Measurements from ENCODE around the gene TM7SF2.

DNA sequence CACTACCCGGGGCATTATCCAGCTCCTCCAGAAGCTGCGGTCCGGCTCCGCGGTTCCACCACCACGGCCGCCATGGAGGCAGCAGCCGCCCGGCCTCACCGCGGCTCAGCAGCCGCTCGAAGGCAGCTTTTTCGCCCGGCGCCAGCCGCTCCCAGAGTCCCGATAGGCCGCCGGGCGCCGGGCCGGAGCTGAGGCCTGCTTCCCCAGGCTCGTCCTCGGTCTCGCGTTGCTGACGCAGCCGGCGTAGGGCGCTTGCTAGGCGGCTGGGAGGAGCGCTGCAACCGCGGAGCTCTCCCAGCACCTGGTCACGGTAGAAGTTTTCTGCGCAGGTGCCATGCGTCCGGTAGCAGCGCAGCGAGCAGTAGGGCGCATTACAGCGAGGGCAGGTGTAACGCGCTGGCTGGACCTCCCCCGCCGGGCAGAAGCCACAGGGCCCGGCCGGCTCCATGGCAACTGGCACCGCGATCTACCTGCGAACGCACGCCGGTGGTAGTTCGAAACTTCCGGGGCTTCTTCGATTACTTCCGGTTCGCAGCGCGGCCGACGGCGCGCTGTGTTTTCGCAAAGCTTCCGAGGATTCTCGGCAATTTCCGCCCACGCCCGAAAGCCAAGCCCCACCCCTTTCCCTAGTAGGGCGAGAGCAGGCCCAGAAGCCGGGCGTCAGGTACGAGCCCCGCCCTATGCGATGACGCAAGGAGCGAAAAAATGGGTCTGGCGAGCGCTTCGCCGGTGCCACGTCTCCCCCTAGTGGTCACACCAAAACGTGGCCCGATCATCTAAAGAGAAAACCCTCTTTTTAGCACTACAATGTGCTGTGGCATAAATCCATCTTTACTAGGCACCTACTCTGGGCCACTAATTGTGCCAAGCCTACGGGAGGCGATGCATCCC lies 5.8 kb downstream of the TM7SF2 start, which contains the start of gene ZNHIT2:
- TF ChIP-seq MAFK (IDR thresholded peaks at IDR 0.05; ENCODE audit: low read depth, low read length) (no peak), EZH2 (IDR thresholded peaks at IDR 0.05; ENCODE audit: low read depth, low read length, severe bottlenecking) (no peak), EP300 (IDR thresholded peaks at IDR 0.05; ENCODE audit: borderline replicate concordance in 1 of 2, low read depth in 2 of 2, low read length in 2 of 2) (peak in 1 of 2 experiments; percentile 75; a peak in 1 of 3 replicates), TEAD4 (IDR thresholded peaks at IDR 0.05; ENCODE audit: low read depth, low read length) (no peak), BACH1 (IDR thresholded peaks at IDR 0.05; ENCODE audit: low read length) (no peak; the same call in 1 of the 2 replicates), TAF1 (IDR thresholded peaks at IDR 0.05; ENCODE audit: low read depth, low read length) (peak; percentile 70; the same call in 1 of the 2 replicates), KDM1A (IDR thresholded peaks at IDR 0.05; ENCODE audit: borderline replicate concordance, low read length) (no peak), TCF12 (IDR thresholded peaks at IDR 0.05; ENCODE audit: low read depth, low read length) (0 out of 2 replicates have a peak, but pooled peaks have one; percentile 16)
- TF ChIP-seq, protein P1, sequence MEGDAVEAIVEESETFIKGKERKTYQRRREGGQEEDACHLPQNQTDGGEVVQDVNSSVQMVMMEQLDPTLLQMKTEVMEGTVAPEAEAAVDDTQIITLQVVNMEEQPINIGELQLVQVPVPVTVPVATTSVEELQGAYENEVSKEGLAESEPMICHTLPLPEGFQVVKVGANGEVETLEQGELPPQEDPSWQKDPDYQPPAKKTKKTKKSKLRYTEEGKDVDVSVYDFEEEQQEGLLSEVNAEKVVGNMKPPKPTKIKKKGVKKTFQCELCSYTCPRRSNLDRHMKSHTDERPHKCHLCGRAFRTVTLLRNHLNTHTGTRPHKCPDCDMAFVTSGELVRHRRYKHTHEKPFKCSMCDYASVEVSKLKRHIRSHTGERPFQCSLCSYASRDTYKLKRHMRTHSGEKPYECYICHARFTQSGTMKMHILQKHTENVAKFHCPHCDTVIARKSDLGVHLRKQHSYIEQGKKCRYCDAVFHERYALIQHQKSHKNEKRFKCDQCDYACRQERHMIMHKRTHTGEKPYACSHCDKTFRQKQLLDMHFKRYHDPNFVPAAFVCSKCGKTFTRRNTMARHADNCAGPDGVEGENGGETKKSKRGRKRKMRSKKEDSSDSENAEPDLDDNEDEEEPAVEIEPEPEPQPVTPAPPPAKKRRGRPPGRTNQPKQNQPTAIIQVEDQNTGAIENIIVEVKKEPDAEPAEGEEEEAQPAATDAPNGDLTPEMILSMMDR (IDR thresholded peaks at IDR 0.05; ENCODE audit: control extremely low read depth in 1 of 3, insufficient read depth in 1 of 3, low read depth in 1 of 3, low read length in 3 of 3): peak in 2 of 3 experiments; percentile 79 to 92; a peak in 3 of 4 replicates
